SK-MEL-5 (cell line): ENCODE measurements around the gene DST. TPM values are rescaled to one million over a fixed set of nuclear protein-coding genes. Genes with fewer than 3 reads are reported as not detected.

Experiments used
- DNase-seq: peaks from one replicate; pipeline ENCODE4 v3.0.0-alpha.2; 2016; ENCODE audit warnings: low read depth, low spot score
- in situ Hi-C: cut with HindIII; loops from 2 replicates; pipeline ENCODE4 v1.10.0; 2016; ENCODE audit warnings: low sequenced_read_pairs, high pct_unique_total_duplicates, low pct_unique_long_range_greater_than_20kb
- total RNA-seq: library from RNA; depleted of rRNA; stranded (reverse); fragments of >200 nt; shearing (Covaris generic); gene quantifications from 2 replicates; pipeline ENCODE4 v1.2.3, GENCODE V29; 2014

DST gene
- total RNA-seq, 1 experiment from 2014 or later, result 86.4 TPM

DNA sequence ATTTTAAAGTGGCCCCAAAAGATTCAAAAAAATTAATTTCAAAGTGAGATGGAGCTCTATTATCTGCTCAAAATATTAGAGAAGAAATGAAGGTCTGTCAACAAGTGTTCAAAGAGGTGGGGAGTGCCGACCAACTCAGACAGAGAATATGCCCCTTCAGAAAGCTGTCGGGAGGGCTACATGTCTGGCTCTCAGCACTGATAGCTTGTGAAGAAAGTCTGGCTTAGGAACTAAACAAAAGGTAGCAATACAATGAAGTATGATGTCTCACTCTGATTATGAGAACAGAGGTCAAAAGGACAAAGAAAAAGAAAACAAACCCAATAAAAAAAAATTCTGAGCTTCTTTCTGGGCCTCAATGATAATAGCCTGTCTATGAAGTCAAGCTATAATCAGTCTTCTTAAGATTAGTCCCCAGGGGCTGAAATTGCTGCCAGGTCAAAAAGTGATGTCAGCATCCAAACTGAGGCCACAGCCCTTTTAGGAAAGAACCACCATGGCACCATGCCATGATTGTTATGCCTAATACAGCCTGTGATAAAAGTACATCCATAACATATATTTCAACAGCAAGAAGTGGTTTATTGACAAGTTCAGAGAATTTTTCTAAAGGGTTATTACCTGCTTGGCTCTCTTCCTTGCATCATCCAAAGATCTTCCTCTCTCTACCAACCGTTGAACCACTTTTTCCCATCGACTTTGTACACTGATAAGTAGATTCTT lies 150.9 kb downstream of the DST start:
- in situ Hi-C loops, result no loop called here
- DNase-seq, result no peak

DNA sequence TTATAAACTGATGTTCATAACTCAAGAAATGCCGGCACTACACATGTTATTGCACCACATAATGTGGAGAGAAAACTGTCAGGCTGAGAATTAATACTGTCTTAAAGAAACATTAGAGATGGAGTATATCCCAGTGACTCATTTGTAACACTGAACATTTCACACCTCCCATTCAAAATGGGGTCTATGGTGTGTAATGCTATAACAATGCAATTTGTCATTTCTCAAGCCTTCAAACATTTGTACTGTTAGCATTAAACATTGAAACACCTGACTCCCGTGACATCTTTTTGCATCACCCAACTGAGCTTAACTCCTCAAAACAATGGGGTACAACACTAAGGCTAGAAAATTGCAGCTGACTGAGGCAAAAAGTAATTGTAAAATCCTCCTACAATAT lies 151.7 kb downstream of the DST start:
- no peak for DNase-seq
- in situ Hi-C loops, result no loop called here

DNA sequence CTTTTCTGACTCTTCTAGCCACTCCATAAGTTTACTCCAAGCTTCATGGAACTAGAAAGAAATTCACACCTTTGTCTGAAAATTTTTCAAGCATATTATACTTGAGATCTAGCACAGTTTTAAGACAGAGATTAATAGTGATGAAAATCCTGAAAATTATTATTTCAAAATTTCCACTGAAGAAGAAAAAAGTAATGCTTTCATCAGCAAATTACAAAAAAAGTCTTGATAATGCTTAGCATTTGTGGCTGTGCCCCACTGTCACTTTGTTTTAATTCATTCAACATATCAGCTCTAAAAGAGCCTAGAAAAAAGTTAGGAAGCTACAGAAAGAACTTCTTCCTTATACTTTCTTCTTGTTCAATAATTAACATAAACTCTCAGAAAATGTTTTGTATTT lies 153.1 kb downstream of the DST start:
- DNase-seq, result no peak
- in situ Hi-C loops, result no loop called here

DNA sequence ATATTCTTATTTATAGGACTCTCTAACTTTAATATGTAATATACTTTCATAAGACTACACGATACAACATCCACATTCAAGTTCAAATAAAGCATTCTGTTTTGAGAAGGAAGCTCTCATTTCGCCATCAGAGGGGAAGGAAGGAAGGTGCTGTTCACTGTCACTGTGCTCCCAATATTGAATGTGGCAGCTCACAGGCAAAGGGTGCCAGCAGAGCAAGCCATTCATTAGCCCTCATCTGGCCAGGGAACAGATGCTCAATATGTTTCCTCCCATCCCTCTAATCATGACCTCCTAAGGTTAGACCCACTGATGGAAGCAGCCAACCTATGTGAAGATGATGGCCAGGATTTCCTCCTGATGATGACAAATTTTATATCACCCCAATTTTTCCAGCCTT lies 154.4 kb downstream of the DST start:
- in situ Hi-C loops, result no loop called here
- no peak for DNase-seq

DNA sequence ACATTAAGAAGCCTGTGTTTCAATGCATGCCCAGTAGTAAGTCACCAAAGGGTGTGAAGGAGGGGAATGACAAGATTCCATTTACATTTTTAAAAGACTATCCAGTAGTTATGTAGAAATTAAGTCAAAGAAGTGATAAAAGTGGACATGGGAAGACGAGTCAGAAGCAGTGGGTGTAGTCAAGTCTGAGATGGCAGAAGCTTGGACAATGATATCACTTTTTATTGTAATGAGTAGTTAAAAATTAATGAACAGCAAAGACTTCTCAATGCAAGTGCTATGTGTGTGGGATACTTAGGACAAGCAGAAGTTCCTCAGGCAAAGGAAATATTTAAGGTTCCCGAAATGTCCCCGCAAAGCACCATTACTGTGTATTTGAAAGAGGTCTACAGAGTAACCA lies 156.0 kb downstream of the DST start:
- DNase-seq, result no peak
- in situ Hi-C loops, result no loop called here

DNA sequence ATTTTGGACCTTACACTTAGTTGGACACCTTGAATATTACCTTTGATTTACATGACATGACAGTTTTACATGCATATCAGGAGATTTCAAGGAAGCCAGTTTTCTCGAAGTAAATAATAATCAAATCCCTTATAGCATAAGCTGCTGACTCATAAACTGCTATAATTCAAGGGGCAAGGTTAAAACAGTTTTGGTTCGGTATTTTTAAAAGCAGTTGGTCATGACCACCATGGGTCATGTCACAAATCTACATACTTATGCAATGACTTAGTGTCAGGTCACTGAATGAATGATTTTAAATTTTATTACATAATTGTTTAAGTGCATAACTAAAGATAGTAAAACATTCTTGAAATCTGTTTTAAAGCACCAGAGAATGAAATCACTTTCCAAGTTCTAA lies 158.0 kb downstream of the DST start:
- in situ Hi-C loops, result no loop called here
- DNase-seq, result no peak

DNA sequence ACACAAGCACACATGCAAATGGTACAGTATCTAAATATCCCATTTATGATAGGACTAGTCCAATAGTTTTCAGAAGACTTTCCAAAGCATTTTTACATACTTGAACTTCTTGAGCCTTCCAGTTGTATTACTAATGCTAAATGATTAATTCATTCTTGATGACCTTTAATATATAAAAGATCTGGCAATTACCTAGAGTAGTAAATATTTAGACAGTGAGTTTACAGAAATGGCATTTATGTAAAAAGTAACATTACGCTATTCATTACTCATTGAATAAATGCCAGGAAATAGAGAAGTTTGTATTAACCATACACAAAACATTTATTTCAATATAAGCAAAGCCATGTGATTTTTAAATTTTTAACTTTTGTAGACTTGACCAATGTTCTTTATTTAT lies 158.8 kb downstream of the DST start:
- in situ Hi-C loops, result no loop called here
- DNase-seq, result no peak

DNA sequence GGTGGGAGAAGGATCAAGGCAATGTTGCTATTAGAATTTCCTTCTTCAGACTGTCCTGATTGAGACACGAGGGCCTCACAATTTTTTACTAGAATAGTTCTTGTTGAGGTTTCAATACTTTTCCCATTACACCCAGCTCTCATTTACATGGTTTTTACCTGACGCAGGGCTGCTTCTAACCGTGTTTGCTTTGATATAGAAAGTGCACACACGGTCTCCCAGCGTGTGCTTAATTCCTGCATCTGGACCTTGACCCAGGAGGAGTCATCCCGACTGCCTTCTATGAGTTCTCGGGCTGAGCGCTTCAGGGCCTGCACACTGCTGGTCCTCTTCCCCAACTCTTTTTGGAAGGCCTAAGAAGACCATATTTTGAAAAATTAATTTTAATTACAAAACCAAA lies 160.2 kb downstream of the DST start:
- DNase-seq, result no peak
- in situ Hi-C loops, result no loop called here

DNA sequence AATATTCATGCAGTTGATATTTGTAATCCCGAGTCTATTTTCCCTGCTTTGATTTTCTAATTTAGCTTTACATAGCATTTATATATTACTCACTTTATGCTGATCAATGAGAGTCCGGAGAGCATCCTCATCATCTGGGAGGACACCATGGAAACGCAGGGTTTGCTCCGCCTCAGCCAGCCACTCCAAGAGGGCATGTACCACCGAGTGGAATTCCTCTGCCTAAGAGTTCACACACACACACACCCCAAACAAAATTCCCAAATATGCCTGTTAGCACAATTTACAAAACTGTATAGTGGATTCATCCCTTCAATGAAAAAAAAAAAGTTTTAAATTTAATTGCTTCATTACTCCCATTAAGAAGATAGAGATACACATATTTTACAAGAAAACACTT lies 160.7 kb downstream of the DST start:
- no peak for DNase-seq
- in situ Hi-C loops, result no loop called here

DNA sequence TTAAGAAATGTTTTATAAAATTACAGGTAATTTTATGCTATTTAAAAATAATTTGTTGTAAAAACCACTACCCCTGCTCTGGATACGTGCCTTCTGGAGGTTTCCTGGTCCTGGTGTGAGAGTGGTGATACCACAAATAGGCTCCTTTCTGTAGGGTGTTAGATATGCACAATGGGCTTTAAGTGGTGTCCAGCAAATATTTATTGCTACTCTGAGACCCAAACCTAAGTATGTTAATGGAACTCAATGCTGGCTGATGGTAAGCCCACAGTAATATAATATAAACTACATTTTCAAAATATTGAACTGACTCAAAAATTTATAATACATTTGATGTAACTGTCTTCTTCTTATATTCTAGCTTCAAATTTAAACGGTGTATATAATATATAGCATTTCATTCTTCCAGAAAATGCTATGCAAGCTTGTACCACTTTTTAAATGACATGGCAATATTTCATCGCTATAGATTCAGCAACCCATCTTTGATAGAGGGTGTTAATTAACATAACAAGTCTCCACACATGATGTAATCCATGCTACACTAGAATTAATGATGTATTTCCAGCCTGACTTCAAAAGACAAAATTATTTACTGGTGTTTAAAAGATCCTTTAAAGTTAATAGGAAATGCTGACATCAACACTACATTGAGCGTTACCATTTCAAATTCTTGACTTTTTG lies 161.9 kb downstream of the DST start:
- in situ Hi-C loops, result no loop called here
- DNase-seq, result no peak

DNA sequence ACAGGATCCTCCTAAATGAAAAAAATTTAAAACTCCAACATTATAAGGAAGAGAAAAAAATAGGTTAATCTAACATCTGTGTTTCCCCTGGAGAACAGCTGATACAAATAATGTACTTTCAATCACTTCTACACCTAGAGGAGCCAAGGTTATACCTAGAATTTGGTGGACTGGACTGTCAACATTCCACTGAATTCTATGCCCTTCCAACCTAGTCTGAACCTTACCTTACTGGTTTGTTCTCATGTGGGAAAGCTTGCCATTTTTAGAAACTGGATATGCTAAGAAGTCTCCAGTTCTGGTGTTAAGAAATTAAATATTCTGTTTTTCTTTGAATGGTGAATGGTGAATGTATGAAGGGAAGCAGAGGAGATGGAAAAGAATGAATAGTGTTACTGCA lies 162.4 kb downstream of the DST start:
- no peak for DNase-seq
- in situ Hi-C loops, result no loop called here

DNA sequence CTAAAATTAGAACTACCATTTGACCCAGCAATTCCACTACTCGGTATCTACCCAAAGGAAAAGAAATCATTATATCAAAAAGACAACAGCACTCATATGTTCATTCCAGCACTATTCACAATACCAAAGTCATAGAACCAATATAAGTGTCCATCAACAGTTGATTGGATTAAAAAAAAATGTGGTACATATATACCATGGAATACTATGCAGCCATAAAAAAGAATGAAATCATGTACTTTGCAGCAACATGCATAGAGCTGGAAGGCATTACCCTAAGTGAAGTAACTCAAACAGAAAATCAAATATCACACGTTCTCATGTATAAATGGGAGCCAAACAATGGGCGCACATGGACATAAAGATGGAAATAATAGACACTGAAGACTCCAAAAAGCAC lies 163.3 kb downstream of the DST start:
- DNase-seq, result no peak
- in situ Hi-C loops, result no loop called here

DNA sequence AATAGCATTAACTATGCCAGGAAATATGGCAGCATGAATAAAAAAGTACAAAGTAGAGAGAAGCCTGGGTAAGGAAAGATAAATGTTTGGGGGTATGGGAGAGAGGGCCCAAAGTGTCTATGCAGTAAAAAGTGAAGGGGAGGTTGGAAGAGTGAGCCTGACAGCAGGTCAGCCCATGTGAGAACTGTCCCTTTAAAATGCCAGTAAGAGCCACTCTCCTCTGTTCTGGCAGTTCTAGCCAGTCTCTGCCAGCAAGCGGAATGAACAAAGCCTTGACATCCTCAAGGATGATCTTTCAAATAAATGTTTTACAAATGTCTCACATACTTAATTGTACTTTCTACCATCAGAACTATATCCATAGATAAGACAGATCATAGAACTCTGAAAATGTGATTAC lies 164.5 kb downstream of the DST start:
- no peak for DNase-seq
- in situ Hi-C loops, result no loop called here

DNA sequence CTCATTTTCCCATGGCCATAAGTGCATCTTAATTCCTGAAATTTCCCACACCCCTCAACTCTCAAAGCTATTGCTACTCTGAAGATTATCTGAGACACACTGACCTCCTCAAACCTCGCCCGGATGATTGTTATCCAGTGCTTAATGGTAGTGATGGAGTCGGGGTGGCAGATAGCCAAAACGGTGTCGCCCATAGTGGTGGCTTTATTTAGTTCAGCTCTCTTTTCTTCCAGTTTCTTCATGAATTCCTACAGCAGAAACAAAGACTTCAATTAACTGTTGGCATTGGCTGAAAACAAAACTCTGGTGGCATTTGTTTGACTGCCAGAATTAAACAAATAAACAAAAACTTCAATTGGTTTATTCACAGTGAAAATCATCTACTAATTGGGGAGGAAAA lies 165.4 kb downstream of the DST start:
- in situ Hi-C loops, result no loop called here
- DNase-seq, result no peak

DNA sequence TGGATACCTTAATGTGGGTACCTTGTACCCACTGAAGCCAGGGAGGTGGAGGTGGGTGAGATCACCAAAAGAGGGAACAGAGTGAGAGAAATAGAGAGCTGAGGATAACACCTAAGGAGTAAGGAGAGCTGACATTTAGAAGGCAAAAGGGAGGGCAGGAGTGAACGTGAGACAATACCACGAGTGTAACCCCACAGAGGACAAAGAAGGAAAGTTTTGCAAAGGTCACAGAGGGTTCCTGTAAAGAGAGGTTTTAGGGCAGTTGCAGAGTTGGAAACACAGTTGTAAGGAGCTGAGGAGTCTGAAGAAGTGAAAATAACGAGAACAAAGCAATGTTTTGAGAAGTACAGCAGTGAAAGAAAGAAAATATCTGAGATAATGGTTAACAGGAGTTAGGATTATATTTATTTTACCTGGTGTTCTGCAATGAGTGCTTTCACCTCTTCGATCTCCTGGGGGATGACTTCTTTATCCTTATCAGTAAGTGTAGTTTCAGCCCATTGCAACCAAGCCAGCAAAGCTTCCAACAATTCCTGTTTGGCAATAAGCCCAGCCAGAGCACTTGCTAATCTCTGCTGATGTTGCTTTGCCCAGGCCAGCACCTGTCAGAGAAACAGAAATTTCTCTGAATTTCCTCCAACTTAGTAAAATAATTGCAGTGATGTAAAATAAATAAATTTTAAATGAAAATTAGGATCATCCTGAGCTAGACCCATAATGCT lies 166.8 kb downstream of the DST start:
- DNase-seq, result no peak
- in situ Hi-C loops, result no loop called here

DNA sequence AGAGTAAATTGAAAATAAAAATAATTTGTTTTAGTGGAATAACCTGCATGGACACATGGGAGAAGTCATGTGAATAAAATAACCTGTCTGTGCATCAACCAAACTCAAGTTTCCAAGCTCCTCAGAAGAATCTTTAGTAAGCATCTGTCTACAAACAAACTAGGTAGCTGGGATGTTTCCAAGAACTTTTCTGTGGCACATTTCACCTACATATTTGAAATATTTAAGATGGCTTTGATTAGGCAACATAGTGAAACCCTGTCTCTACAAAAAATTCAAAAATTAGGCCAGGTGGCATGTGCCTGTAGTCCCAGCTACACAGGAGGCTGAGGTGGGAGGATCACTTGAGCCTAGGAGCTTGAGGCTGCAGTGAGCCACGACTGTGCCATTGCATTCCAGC lies 168.2 kb downstream of the DST start:
- no peak for DNase-seq
- in situ Hi-C loops, result no loop called here

DNA sequence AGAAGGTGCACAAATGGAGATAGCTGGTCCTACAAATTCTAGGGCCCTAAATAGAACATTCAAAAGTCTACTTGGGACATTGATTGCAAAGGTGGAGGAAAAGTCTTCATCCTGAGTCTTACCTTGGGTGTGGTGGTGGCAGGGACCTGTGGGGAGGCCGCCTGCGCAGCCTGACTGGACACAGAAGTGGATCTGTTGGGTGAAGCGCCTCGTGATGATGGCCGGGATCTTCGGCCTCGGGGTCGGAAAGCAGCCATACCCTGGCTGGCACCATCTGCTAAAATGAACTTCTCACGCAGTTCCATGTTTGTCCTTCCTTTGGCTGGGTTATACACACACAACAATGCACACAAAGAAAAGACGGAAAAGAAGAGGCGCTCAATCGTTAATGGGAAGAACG lies 179.2 kb downstream of the DST start:
- no peak for DNase-seq

DNA sequence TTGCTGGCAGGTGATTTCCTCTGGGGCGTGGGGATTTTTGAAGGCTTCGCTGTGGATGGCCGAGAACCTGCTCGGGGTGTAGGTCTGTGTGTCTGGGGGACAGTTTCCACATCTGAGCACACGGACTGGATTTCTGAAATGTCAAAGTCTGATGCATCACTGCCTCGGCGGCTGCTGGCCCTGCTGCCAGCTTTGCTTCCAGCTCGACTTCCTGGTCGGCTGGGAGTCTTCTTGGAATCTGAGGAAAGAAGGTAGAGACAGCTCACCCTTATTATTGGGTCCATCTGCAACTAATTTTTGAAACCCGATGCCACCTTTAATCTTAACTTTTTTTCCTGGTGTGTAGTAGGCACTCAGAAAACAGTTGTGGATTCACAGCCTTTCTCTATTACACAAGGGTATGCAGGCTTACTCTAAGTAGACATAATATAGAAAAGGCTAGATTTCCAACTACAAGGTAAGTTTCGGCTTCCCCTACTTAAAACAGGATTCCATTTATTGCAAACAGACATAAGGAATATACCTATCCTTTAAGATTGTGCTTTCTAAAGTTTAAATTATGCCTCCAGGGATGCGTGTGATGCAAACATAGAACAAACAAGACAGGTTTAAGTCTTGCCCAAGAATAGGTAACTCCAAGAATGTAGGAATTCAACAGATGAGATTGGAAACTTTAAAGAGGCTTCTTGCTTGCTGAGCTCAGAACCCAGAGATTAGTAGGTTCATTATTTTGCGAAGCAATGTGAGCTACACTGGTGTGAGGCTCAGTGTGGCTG lies 183.5 kb downstream of the DST start:
- in situ Hi-C loops, result no loop called here
- DNase-seq, result no peak

More for the DNA sequence above, 179.2 kb downstream of the DST start:
- in situ Hi-C loops, result no loop called here
